Measurements from ENCODE around the gene HECTD4. TPM values are rescaled to one million over a fixed set of nuclear protein-coding genes. Genes with fewer than 3 reads are reported as not detected.
"Not testable (repeated sequence)": the region's sequence is repeated elsewhere in the genome, so short reads cannot be mapped to it uniquely, and the experiment has no call there.

The HECTD4 gene
- total RNA-seq, 1 donor from 2014 or later, result 12.9 TPM

- H3K27me3 ChIP-seq (ENCODE audit: control insufficient read depth, insufficient read depth, low read length), result no peaks in the 10 kb centered on the region
- peaks cover 3% of the 10 kb centered on the region for H3K36me3 ChIP-seq (ENCODE audit: control insufficient read depth, insufficient read depth, low read length)
- FAIRE-seq (no peak), DNase-seq (ENCODE audit: low read depth) (no peak)
- no peak for TF ChIP-seq CTCF (IDR thresholded peaks at IDR 0.05; ENCODE audit: insufficient read depth, low read length, severe bottlenecking)
- H3K4me3 ChIP-seq (ENCODE audit: low read depth, low read length), result no peak overlapping the region
Measured at GRCh38 chr12:112161711-112162110, 220.5 kb downstream of the HECTD4 start.

- DNase-seq (ENCODE audit: low read depth) (no peak), FAIRE-seq (no peak)
- Histone ChIP-seq H3K4me3 (ENCODE audit: low read depth, low read length) (no peak overlapping the region), H3K36me3 (ENCODE audit: control insufficient read depth, insufficient read depth, low read length) (peaks cover 3% of the 10 kb centered on the region), H3K27me3 (ENCODE audit: control insufficient read depth, insufficient read depth, low read length) (no peaks in the 10 kb centered on the region)
- TF ChIP-seq CTCF (IDR thresholded peaks at IDR 0.05; ENCODE audit: insufficient read depth, low read length, severe bottlenecking), result no peak
Measured at GRCh38 chr12:112160611-112161010, 221.6 kb downstream of the HECTD4 start.

- FAIRE-seq (no peak), DNase-seq (ENCODE audit: low read depth) (no peak)
- peaks cover 3% of the 10 kb centered on the region for H3K36me3 ChIP-seq (ENCODE audit: control insufficient read depth, insufficient read depth, low read length)
Measured at GRCh38 chr12:112159146-112159541, 223.1 kb downstream of the HECTD4 start.

GRCh38 chr12:112158461-112159145 lies 223.6 kb downstream of the HECTD4 start:
- H3K4me3 ChIP-seq (ENCODE audit: low read depth, low read length); FAIRE-seq; H3K27me3 ChIP-seq (ENCODE audit: control insufficient read depth, insufficient read depth, low read length); DNase-seq (ENCODE audit: low read depth); H3K36me3 ChIP-seq (ENCODE audit: control insufficient read depth, insufficient read depth, low read length): not testable (repeated sequence)

More at GRCh38 chr12:112159146-112159541, 223.1 kb downstream of the HECTD4 start:
- H3K4me3 ChIP-seq (ENCODE audit: low read depth, low read length), result no peak overlapping the region
- TF ChIP-seq CTCF (IDR thresholded peaks at IDR 0.05; ENCODE audit: insufficient read depth, low read length, severe bottlenecking), result no peak
- no peaks in the 10 kb centered on the region for H3K27me3 ChIP-seq (ENCODE audit: control insufficient read depth, insufficient read depth, low read length)

GRCh38 chr12:112153893-112154219 lies 228.4 kb downstream of the HECTD4 start:
- FAIRE-seq (no peak), DNase-seq (ENCODE audit: low read depth) (no peak)
- Histone ChIP-seq H3K4me3 (ENCODE audit: low read depth, low read length) (no peak overlapping the region), H3K36me3 (ENCODE audit: control insufficient read depth, insufficient read depth, low read length) (peaks cover 12% of the 10 kb centered on the region), H3K27me3 (ENCODE audit: control insufficient read depth, insufficient read depth, low read length) (no peaks in the 10 kb centered on the region)
- no peak for TF ChIP-seq CTCF (IDR thresholded peaks at IDR 0.05; ENCODE audit: insufficient read depth, low read length, severe bottlenecking)

GRCh38 chr12:112153181-112153892 lies 228.9 kb downstream of the HECTD4 start:
- no peak for TF ChIP-seq CTCF (IDR thresholded peaks at IDR 0.05; ENCODE audit: insufficient read depth, low read length, severe bottlenecking)
- no peak for DNase-seq (ENCODE audit: low read depth)
- no peaks in the 10 kb centered on the region for H3K27me3 ChIP-seq (ENCODE audit: control insufficient read depth, insufficient read depth, low read length)
- FAIRE-seq, result no peak
- H3K4me3 ChIP-seq (ENCODE audit: low read depth, low read length), result no peak overlapping the region
- peaks cover 12% of the 10 kb centered on the region for H3K36me3 ChIP-seq (ENCODE audit: control insufficient read depth, insufficient read depth, low read length)
